A673 (cell line): Measurements from ENCODE around the gene EIF2AK2. TPM values are rescaled to one million over a fixed set of nuclear protein-coding genes. Genes with fewer than 3 reads are reported as not detected.

Source experiments
- BruUV-seq: library from RNA; stranded (reverse); fragments of 400-500 nt; replicated peaks from 2 replicates; lab custom pipeline; 2021; lab: Mats Ljungman, UMichigan
- CTCF ChIA-PET: fragments of 300-600 bp; sonication (Branson Sonifier 250); formaldehyde crosslinking; loops from one replicate; lab custom pipeline; 2022; ENCODE audit warnings: antibody characterized with exemption; lab: Charles Lee
- POLR2A ChIA-PET: fragments of 300-600 bp; sonication (Branson Sonifier 250); formaldehyde crosslinking; loops from one replicate; lab custom pipeline; 2022; ENCODE audit warnings: antibody characterized with exemption; ENCODE audit not compliant: low non-redundant PET; lab: Charles Lee
- DNase-seq: peaks from one replicate; pipeline ENCODE4 v3.0.0-alpha.2; 2015; ENCODE audit warnings: low spot score
- H3K27ac ChIP-seq: fragments of 200-600 bp; sonication (generic); 2 replicates; pipeline ENCODE4 v1.5.1; 2016; ENCODE audit warnings: mixed run types, low read depth, mild to moderate bottlenecking, mixed read lengths, antibody characterized with exemption, low read length; ENCODE audit not compliant: poor library complexity, severe bottlenecking
- H3K27me3 ChIP-seq: fragments of 200-600 bp; sonication (generic); replicated peaks from 2 replicates; pipeline ENCODE4 v1.6.1; 2017; ENCODE audit warnings: mixed run types, low read depth, mild to moderate bottlenecking, mixed read lengths, antibody characterized with exemption, low read length; ENCODE audit not compliant: insufficient read depth, poor library complexity
- H3K36me3 ChIP-seq: fragments of 200-600 bp; sonication (generic); 2 replicates; pipeline ENCODE4 v1.6.1; 2016; ENCODE audit warnings: mixed run types, mild to moderate bottlenecking, mixed read lengths, antibody characterized with exemption, low read length; ENCODE audit not compliant: insufficient read depth, poor library complexity, severe bottlenecking
- H3K4me1 ChIP-seq: fragments of 200-600 bp; sonication (generic); 2 replicates; pipeline ENCODE4 v1.6.1; 2017; ENCODE audit warnings: mixed run types, mild to moderate bottlenecking, mixed read lengths, antibody characterized with exemption, low read length; ENCODE audit not compliant: insufficient read depth, poor library complexity, severe bottlenecking
- H3K4me3 ChIP-seq: fragments of 200-600 bp; sonication (generic); 2 replicates; pipeline ENCODE4 v1.5.1; 2016; ENCODE audit warnings: low read depth, mixed run types, mild to moderate bottlenecking, mixed read lengths, low read length; ENCODE audit not compliant: poor library complexity, severe bottlenecking
- H3K9me3 ChIP-seq: fragments of 200-600 bp; sonication (generic); 2 replicates; pipeline ENCODE4 v1.6.1; 2016; ENCODE audit warnings: mixed run types, low read depth, mild to moderate bottlenecking, mixed read lengths, antibody characterized with exemption, low read length; ENCODE audit not compliant: poor library complexity, severe bottlenecking
- CTCF ChIP-seq: fragments of 300-800, 200-600 bp; sonication (generic); conservative IDR thresholded peaks from 2 replicates; pipeline ENCODE4 v1.5.1; 2017; ENCODE audit warnings: low read depth, mild to moderate bottlenecking, antibody characterized with exemption, low read length, moderate library complexity, mixed read lengths
- EZH2 ChIP-seq: fragments of 200-600 bp; sonication (generic); IDR thresholded peaks from 2 replicates; pipeline ENCODE4 v1.6.1; 2017; ENCODE audit warnings: borderline replicate concordance, low read depth, mild to moderate bottlenecking, mixed read lengths, antibody characterized with exemption, low read length; ENCODE audit not compliant: poor library complexity, severe bottlenecking
- intact Hi-C: fragments of 100-400 bp; cut with micrococcal nuclease; formaldehyde crosslinking; loops from one replicate; pipeline ENCODE4 v1.10.0; 2022; ENCODE audit not compliant: unreplicated experiment
- total RNA-seq: library from RNA; stranded (reverse); gene quantifications from 2 replicates; pipeline ENCODE4 v1.2.3, GENCODE V29; 2021

The EIF2AK2 gene
- total RNA-seq, 1 experiment from 2014 or later: 64.4 TPM

- H3K9me3 ChIP-seq: peaks cover 47% of the 10 kb centered on the region
- no peak overlapping the region for H3K27ac ChIP-seq
- TF ChIP-seq CTCF (no peak), EZH2 (no peak)
- ChIA-PET POLR2A (no interaction called here), CTCF (no interaction called here)
- BruUV-seq: no TSS peak
- no peaks in the 10 kb centered on the region for H3K4me1 ChIP-seq
- intact Hi-C loops: no loop called here
- H3K27me3 ChIP-seq: no peaks in the 10 kb centered on the region
- H3K4me3 ChIP-seq: no peak overlapping the region
- no peak for DNase-seq
- H3K36me3 ChIP-seq: peaks cover 77% of the 10 kb centered on the region
These were observed 46.9 kb upstream of the EIF2AK2 start for GRCh38 chr2:37203708-37204107.

GRCh38 chr2:37201766-37202165 lies 45.0 kb upstream of the EIF2AK2 start:
- H3K27ac ChIP-seq: no peak overlapping the region
- POLR2A ChIA-PET: interaction anchor here (0.7 kb wide), 1 partner anchor 23 kb away, joined by 3 read pairs; no protein-coding TSS in a partner anchor
- peaks cover 57% of the 10 kb centered on the region for H3K36me3 ChIP-seq
- peaks cover 4% of the 10 kb centered on the region for H3K4me1 ChIP-seq
- CTCF ChIA-PET: no interaction called here
- no peaks in the 10 kb centered on the region for H3K27me3 ChIP-seq
- H3K9me3 ChIP-seq: peaks cover 29% of the 10 kb centered on the region
- intact Hi-C loops: no loop called here
- DNase-seq: no peak
- BruUV-seq: no TSS peak
- no peak for TF ChIP-seq CTCF
- TF ChIP-seq EZH2: no peak
- H3K4me3 ChIP-seq: no peak overlapping the region

GRCh38 chr2:37201208-37201607 lies 44.4 kb upstream of the EIF2AK2 start:
- Histone ChIP-seq H3K27me3 (no peaks in the 10 kb centered on the region), H3K4me3 (no peak overlapping the region), H3K27ac (no peak overlapping the region), H3K9me3 (peaks cover 24% of the 10 kb centered on the region), H3K36me3 (peaks cover 52% of the 10 kb centered on the region), H3K4me1 (peaks cover 4% of the 10 kb centered on the region)
- ChIA-PET POLR2A (interaction anchor here (0.7 kb wide), 1 partner anchor 23 kb away, joined by 3 read pairs; no protein-coding TSS in a partner anchor), CTCF (no interaction called here)
- no peak for TF ChIP-seq EZH2
- no peak for TF ChIP-seq CTCF
- no peak for DNase-seq
- BruUV-seq: no TSS peak
- intact Hi-C loops: no loop called here
